Measurements from ENCODE around the gene TMEM253. TPM values are rescaled to one million over a fixed set of nuclear protein-coding genes. Genes with fewer than 3 reads are reported as not detected.

The TMEM253 gene
- total and polyA plus RNA-seq, 9 of the 15 experiments (the other 6 are each of a cell fraction or from before 2014, with no cell fraction given) = 0.11 to 0.61 (median 0.26) TPM; not detected in 3

- ChIA-PET POLR2A (interaction anchor here (0.7 to 2.0 kb wide), 4 partner anchors 12 to 24 kb away, joined by 3 to 6 read pairs (median 4); no protein-coding TSS in a partner anchor), CTCF (ENCODE audit: low intra/inter-chr PET ratio) (no interaction called here)
- FAIRE-seq (no peak), DNase-seq (ENCODE audit: extremely low read depth in 1 of 4, low spot score in 3 of 4) (peak in 1 of 4 experiments; percentile 24), ATAC-seq (no peak)
- Histone ChIP-seq H3K79me2 (ENCODE audit: control insufficient read depth, insufficient read depth, low read length) (no peaks in the 10 kb centered on the region; the same call in 2 of the 3 replicates), H3K4me1 (replicated peaks in 1 of 2; ENCODE audit: control insufficient read depth in 2 of 2, insufficient read depth in 2 of 2, low read length in 2 of 2) (peaks cover 2 to 41% of the 10 kb centered on the region in 2 experiments; a peak in 3 of 5 replicates), H3K27me3 (ENCODE audit: control insufficient read depth in 2 of 2, insufficient read depth in 2 of 2, low read length in 2 of 2) (no peaks in the 10 kb centered on the region), H3K9me1 (ENCODE audit: control insufficient read depth, insufficient read depth, low read length) (no peaks in the 10 kb centered on the region), H3K4me3 (no peak overlapping the region), H2AFZ (ENCODE audit: low read depth, low read length) (peak overlapping the region; percentile 60; the same call in 1 of the 2 replicates), H3K9me3 (replicated peaks; ENCODE audit: control insufficient read depth, insufficient read depth, low read depth, low read length) (no peaks in the 10 kb centered on the region), H3K9ac (ENCODE audit: insufficient read depth in 1 of 2, low read depth in 2 of 2, low read length in 2 of 2) (no peak overlapping the region), H3K4me2 (ENCODE audit: insufficient read depth, low read length) (no peak overlapping the region), H3K27ac (ENCODE audit: extremely low read depth, low read depth, low read length) (no peak overlapping the region), H4K20me1 (replicated peaks; ENCODE audit: control insufficient read depth, insufficient read depth, low read length) (no peaks in the 10 kb centered on the region), H3K36me3 (ENCODE audit: control insufficient read depth, insufficient read depth, low read length) (no peaks in the 10 kb centered on the region)
- intact Hi-C loops (cut with micrococcal nuclease) (no loop called here), in situ Hi-C loops (cut with MboI) (no loop called here)
- TSS peak; percentile 36 for BruUV-seq (replicated peaks)
- TF ChIP-seq PRDM10 (IDR thresholded peaks at IDR 0.05; ENCODE audit: partially characterized antibody) = peak; percentile 85
- TF ChIP-seq KAT2B (IDR thresholded peaks at IDR 0.05; ENCODE audit: low read depth, low read length) = no peak
- TF ChIP-seq BCLAF1 (IDR thresholded peaks at IDR 0.05; ENCODE audit: borderline replicate concordance in 1 of 2, control insufficient read depth in 1 of 2, low read depth in 2 of 2, low read length in 1 of 2) = no peak
- no peak for TF ChIP-seq ELF2 (CRISPR knock-in tag; IDR thresholded peaks at IDR 0.05)
- WGBS (ENCODE audit: insufficient coverage, low coverage, missing lambda C conversion rate) = 6% methylated on average over 2 of the region's 4 CpGs
These were observed 28.8 kb upstream of the TMEM253 start for GRCh38 chr14:21072031-21072473.

Measured in K562 (cell line).